ENCODE data around the gene PGC.

Gene PGC

DNA sequence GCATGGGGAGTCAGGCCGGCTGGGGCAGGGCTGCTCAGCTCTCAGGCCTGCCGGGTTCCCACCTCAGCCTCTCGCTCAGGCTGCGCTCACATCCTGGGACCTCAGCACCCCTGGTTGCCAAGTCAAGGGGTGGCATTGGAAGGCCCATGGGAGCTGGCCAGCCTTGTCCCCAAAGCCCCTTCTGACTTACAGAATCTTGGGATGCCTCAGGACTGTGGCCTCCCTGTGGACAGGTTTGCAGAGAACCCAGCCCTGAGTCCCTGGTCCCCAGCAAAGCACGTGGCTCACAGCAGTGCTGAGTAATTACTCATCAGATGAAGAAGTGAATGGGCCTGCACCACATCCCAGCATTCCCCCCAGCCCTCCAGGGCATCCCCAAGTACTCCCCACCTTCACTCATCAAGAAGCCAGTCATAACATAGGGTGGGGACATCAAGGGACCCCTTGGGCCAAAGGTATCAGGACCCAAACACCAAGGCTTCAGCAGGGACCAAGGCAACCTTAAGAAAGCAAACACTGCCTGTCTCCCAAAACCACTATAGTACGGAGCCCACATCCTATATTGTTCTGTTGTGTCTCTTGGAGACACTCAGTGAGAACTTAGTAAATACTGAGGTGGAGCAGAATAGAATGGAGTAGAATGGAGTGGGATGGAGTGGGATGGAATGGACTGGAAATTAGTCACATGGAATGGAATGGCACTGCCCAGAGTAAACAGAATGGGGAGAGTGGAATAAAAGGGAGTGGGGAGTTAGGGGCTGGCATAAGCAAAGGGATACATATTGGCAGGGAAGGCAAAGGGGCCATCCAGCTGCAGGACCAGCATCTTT, 3.6 kb downstream of the PGC start:
- no peak for DNase-seq

GRCh38 chr6:41741625-41742490, 5.3 kb downstream of the PGC start:
- DNase-seq: no peak

DNA sequence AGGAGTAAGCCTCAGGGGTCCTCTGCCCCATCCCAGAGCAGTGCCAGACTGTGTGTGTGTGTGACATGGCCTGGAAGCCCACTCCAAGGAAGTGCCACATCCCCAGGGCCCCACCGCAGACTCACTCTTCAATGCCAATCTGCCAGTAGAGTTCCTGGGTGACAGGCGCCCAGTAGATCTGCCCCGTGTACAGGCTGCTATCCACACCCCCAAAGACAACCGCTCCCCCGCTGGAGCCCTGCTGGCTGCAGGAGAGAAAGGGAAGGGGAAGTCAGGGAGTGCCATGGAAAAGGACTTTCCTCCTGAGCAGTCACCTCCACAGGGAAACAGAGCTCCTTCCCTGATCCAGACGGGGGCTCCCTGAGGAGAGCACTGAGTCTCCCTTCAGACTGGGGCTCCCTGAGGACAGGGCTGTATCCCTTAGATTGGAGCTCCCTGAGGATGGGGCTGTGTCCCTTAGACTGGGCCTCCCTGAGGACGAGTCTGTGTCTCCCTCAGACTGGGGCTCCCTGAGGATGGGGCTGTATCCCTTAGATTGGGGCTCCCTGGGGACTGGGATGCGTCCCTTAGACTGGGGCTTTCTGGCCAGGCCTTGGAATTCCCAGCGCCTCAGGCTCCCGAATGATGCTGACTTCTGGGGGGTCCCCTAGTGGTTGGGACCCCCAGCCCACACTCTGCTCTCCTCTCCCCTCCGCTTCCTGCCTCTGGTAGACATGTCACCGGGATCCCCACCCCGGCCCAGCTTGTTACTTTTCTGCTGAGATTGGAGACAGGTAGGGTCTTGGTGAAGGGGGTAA, 6.6 kb downstream of the PGC start:
- no peak for DNase-seq

DNA sequence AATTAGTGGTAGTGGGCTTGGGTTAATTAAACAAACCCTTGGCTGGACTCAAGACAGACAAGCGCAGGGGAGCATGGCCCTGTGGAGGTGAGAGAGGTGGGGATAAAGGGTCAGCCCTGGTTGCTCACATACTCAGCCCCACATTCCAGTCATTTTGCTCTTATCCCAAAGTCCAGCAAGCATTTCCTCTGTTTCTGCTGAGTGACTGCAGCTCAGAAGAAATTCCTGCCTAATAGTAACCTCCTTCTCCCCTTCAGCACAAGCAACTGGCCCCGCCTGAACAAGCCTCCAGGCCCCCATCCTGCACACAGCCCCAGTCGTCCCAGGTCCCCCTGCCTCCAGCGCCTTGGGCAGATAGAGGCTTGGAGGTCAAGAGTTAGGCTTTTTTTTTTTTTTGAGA, 8.2 kb downstream of the PGC start:
- no peak for DNase-seq

DNA sequence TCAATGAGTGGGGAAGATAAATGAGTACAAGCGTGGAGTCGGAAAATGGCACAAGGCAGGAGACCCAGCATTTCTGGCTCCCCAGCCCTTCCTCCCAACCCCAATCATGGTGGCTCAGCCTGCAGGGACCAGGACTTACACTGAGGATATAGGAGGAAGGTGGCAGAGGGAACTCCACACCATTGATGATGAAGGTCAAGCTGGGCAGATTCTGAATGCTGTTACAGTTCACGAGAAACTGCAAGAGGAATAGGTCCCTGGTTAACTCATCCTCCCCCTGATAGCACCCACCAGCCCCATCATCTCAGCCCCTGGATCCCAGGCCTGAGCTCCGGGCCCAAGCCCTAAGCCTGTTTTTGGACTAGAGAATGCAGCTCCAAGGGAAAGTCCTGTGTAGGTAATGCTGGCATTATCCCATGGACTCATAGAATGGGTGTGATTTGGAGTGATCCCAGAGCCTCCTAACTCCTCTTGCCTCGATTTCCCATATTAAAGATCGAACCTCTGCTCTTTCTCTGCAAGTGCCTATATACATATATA, 9.5 kb downstream of the PGC start:
- DNase-seq: no peak

GRCh38 chr6:41736800-41737555, 10.2 kb downstream of the PGC start:
- DNase-seq: no peak

- DNase-seq: peak; percentile 39
Observed at GRCh38 chr6:41736186-41736733, 10.9 kb downstream of the PGC start.

DNA sequence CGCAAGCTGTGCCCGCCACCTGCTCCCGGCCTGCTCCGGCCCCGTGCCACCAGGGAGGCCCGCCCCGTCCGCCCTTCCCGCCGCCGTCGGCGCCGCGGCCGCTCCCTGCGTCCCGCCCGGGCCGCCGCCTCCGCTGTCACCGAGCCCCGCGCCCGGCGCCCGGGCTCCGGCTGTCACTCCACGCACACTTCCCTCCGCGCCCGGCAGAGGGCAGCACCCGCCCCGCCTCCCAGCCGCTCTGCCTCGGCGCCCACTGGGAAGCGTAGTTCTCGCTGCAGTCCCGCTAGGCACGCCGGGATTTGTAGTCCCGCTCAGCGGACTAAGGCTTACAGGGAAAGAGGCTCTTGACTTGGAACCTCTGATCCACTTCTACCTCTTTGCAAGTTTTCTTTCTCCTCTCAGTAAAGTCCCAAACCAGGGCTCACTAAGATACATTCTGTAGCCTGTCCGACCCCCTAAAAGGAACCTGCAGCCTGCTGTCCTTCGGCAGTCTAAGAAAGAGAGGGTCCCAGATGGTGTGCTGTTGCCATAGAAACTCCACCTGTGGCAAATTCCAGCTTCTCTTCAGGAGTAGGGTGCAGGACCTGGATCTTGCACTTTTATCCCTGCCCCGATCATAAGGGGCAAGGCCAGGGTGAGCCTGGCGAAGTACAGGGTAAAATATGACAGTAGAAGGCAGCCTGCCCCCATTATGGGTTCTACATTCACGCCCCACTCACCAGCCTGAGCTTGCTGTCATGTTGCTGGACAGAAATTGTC, 11.6 kb downstream of the PGC start, which contains the start of gene TFEB:
Gene TFEB, minus strand, starts transcription at position 182 of the 759 bp plus-strand sequence. CDS start 44,395 bp downstream, outside the sequence.
- peak; percentile 95 for DNase-seq

DNA sequence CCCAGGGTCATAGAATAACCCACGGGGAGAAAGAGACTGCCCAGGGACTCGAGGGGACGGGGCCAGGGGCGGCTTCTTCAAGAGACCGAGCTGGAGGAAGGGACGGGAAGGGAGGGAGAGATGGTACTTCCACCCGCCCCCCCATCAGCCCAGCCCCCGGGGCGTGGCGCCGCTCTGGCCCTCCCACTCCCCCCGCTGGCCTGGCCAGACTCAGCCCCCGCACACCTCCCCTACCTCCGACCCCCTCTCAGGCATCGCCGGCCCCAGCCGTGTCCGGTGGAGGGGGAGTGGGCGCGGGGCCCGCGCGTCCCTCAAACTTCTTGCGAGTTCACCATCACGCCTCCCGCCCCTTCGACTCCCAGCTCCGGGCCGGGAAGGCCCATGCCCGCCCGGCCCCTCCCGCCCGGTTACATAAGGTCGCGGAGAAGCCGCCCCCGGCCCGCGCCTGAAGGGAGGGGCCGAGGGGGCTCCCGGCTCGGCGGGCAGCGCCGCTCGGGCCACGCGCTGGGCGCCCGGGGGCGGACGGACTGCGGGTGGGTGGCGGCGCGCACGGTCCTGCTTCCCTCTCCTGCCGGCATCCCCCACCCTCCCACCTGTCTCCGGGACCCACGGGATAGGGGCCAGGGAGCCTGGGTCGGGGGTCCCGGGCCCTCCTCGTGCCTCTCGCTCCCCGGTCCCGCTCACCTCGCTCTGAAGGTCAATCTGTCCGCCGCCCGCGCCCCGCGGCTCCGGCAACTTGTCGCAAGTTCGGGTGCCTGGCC, 12.4 kb downstream of the PGC start:
- DNase-seq: peak; percentile 94

DNA sequence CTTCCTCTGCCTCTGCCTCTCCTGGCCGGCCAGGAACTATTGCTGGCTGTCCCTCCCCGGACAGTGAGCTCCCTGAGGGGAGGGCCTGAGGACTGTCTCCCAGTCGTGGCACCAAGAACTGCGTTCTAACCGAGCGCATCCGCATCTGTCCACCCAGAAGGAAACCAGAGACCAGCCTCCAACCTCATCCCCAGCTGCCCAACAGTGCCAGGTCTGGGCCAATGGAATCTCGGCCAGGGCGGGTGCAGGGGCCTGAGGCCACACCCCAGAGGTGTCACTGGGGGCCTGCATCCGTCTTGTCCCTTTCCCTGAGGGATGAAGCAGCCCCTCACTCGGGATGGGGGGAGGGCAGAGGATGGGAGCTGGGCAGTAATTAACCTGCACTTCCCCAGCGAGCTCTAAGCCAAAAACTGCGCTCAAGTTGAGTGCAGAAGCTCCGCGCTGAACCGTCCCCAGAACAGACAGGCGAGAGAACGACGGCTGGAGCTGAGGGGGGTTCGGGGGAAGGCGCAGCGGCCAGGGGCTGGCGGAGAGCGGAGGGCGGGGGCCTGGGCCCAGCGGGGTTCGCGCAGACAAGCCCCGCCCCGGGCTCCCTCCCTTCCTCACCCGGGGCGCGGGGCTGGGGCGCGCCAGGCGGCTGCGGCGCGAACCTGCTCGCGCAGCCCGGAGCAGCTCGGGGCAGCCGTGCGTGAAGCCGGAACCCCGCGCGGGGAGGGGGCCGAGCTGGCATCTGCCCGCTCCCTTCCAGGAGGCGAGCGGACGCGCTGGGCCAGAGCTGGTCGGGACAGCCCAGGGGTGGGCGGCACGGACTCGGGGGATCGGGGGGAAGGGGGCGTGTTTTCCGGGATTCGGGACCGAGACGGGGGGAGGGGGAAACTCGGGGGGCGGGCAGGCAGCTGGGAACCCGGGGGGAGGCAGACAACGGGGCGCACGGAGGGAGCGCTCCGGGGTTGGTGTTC, 13.2 kb downstream of the PGC start:
- DNase-seq: peak; percentile 96

DNA sequence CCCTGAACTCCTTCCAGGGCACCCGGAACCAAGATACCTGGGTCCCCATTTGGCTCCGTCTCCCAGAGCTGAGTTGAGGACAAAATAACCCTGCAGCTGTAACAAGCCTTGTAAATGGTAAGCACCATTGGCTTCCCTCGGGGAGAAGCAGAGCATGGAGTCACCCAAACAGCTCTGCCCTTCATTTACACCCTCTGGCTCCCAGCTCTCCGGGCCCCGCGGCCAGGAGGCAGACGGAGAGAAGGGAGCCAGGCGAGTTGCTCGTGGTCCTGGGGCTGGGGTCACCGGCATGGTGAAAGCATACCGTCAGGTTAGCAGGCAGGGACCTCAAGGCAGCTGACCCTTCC, 13.9 kb downstream of the PGC start:
- peak; percentile 79 for DNase-seq

DNA sequence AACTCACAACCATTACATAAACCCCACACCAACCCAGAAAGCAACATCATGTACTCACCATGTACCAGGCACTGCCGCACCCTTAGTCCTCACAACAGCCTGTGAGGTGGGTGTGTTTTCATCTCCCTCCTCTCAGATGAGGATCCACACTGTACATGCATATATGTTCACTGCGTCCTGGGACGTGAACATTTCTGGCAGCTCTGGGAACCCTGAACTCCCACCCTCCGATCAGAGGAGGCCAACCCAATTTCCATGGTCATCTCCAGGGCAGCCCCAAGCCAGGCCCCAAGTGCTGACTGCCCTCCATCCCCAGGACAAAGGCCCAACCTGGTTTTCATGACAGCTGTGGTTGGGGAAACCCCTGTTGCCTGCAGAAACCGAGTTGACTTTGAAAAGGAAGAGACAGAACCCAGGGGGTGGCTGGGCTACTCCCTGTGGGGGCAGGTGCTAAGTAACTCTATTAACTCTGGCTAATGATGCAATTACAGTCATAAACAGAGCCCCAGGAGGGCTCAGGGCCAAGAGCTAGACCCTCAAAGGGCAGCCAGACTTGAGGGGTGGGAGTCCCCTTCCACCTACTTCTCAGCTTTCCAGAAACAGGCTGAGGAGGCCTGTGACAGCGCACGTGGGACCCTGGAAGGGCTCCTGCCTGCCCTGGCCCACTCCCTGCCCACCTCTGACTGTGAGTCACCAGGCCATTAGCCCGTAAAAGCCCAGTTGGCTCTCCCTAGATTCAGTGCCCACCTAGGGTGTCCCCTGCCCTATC, 14.4 kb downstream of the PGC start:
- DNase-seq: peak; percentile 89

GRCh38 chr6:41732149-41732548, 15.0 kb downstream of the PGC start:
- no peak for DNase-seq

DNA sequence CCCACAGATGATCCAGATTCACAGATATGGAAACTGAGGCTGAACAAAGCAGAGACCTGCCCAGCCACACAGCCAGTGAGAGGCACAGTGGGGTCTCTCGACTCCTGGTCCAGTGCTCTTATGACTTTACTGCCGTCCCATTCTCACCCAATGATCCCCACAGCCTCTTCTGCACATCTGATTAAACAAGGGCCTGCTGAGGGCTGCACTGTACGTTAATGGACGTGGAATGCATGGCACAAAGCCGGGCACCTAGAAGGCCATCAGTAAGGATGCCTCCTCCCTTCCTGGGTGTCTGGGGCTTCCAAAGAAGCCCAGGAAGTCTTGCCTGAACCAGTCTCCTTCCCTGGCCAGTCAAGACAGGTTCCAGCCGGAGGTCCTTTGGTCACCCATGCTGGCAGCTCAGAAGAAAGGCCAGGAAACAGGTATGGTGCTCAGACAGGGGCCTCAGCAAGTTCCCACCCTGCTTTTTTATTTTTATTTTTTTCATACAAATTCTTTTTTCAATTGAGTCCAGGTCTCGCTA, 15.6 kb downstream of the PGC start:
- peak; percentile 21 for DNase-seq

GRCh38 chr6:41730531-41731436, 16.4 kb downstream of the PGC start:
- peak; percentile 33 for DNase-seq

- no peak for DNase-seq
Observed at GRCh38 chr6:41729624-41730023, 17.6 kb downstream of the PGC start.

DNA sequence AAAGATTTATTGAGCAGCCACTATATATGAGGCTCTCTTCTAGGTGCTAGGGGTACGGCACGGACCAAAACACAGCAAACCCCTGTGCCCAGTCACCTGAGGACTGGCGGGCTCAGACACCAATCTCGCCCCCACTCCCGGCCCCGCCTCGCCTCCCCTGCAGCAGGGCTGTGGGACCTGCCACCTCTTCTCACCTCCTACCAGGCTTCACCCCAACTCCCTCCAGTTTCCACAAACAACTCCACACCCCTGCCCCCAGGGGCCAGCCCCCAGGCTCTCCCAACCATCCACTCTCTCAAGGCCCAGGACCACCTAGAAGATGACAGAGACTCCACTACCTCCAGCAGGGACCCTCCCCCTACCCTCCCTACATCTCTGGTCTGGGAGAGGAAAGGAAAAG, 18.2 kb downstream of the PGC start:
- no peak for DNase-seq

All from NCI-H69 (cell line).